Aorta (tissue), 5 donors: ENCODE measurements around the gene GSKIP. TPM values are rescaled to one million over a fixed set of nuclear protein-coding genes. Genes with fewer than 3 reads are reported as not detected.

Source experiments
- ATAC-seq: fragments of 200-7000 bp; cut with Tn5 transposase; one replicate; pipeline ENCODE4 v1.9.1; 2022; ENCODE audit warnings: moderate library complexity; ENCODE audit not compliant: low FRiP score
- DNase-seq, 2 donors: peaks; one replicate each; pipeline ENCODE4 v3.0.0-alpha.2; 2020
- H3K27ac ChIP-seq, 2 donors: one replicate each; pipeline ENCODE4 v1.5.1; 2013; ENCODE audit warnings: low read length in 2 of 2, mild to moderate bottlenecking in 2 of 2, moderate library complexity in 2 of 2, control low read depth in 1 of 2, inconsistent platforms in 1 of 2, low read depth in 1 of 2
- H3K27me3 ChIP-seq, 2 donors: one replicate each; pipeline ENCODE4 v1.6.1; 2013; ENCODE audit warnings: control low read depth in 1 of 2, low read length in 1 of 2, mild to moderate bottlenecking in 1 of 2, moderate library complexity in 1 of 2; ENCODE audit not compliant: insufficient read depth in 2 of 2, control insufficient read depth in 1 of 2
- H3K36me3 ChIP-seq, 2 donors: one replicate each; pipeline ENCODE4 v1.6.1; 2013; ENCODE audit warnings: control low read depth in 1 of 2, low read length in 1 of 2, mild to moderate bottlenecking in 1 of 2; ENCODE audit not compliant: insufficient read depth in 2 of 2, control insufficient read depth in 1 of 2
- H3K4me1 ChIP-seq, 2 donors: one replicate each; pipeline ENCODE4 v1.6.1; 2013; ENCODE audit warnings: low read length in 2 of 2, control low read depth in 1 of 2, mild to moderate bottlenecking in 1 of 2, moderate library complexity in 1 of 2; ENCODE audit not compliant: insufficient read depth in 2 of 2, control insufficient read depth in 1 of 2
- H3K4me3 ChIP-seq, 2 donors: one replicate each; pipeline ENCODE4 v1.5.1; 2013; ENCODE audit warnings: low read length in 2 of 2, control low read depth in 1 of 2, mild to moderate bottlenecking in 1 of 2
- H3K9me3 ChIP-seq: one replicate; pipeline ENCODE4 v1.6.1; 2013; ENCODE audit warnings: mild to moderate bottlenecking, low read length; ENCODE audit not compliant: control insufficient read depth
- WGBS, 2 donors: extraction: QIAGEN DNeasy Blood & Tissue Kit; methylation state at CpG; one replicate each; pipeline ENCODE4 v1.1.7; 2013; 5-methylcytosine and 5-hydroxymethylcytosine counted together
- intact Hi-C, 2 donors: fragments of 100-400 bp; cut with DNase I; formaldehyde crosslinking; loops; one replicate each; pipeline versions ENCODE4 v1.14.2 to v1.15.0; 2022
- polyA plus RNA-seq, 2 donors: library from polyadenylated mRNA; stranded (reverse); fragments of 200-250 nt; gene quantifications; one replicate each; pipeline ENCODE4 v1.2.3, GENCODE V29; 2013
- total RNA-seq, 2 donors: library from RNA; stranded (reverse); fragmentation: NEBNext Ultra II Directional; extraction: Animal tissue kit (Norgen Biotek cat#: 25700); gene quantifications; one replicate each; pipeline ENCODE4 v1.2.1, GENCODE V29; 2021
- donor health status: healthy with polysubstance abuse.
- donor health status: Bipolar disorder and iron deficiency.
- donor health status: DM: no; HTN: no; CAD: no.
- donor health status: DM: no; HTN: no; CAD: no.
- donor health status: DM: yes; HTN: yes; CAD: no.

Gene GSKIP
- total and polyA plus RNA-seq, 4 donors: 11.2 to 43.1 (median 15.5) TPM

DNA sequence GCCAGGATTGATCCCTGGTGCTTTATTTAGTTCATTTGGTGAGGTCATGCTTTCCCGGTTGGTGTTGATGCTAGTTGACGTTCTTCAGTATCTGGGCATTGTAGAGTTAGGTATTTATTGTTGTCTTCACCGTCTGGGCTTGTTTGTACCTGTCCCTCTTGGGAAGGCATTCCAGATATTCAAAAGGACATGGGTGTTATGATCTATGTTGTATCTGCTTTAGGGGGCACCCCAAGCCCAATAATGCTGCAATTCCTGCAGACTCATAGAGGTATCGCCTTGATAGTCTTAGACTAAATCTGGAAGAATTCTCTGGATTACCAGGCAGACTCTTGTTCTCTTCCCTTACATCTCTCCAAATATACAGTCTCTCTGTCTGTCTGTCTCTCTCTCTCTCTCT, 70.7 kb downstream of the GSKIP start:
- DNase-seq (no peak), ATAC-seq (no peak)
- H3K27me3 ChIP-seq: peaks cover 0 to 2% of the 10 kb centered on the region in 2 donors
- 41 to 48% methylated on average over 4 of the region's 4 CpGs for WGBS, 2 donors
- H3K4me3 ChIP-seq: no peak overlapping the region
- intact Hi-C loops: no loop called here
- H3K9me3 ChIP-seq: peaks cover 3% of the 10 kb centered on the region
- H3K4me1 ChIP-seq: no peaks in the 10 kb centered on the region
- H3K36me3 ChIP-seq: no peaks in the 10 kb centered on the region
- no peak overlapping the region for H3K27ac ChIP-seq

Other genes starting within 250 kb of the GSKIP start
- 10 to 100 TPM in 1 of 2 donors, 1 to 10 TPM in 1; 5.2 to 12.2 TPM for gene BDKRB2, start 158.7 kb upstream of the GSKIP start, total RNA-seq
- not detected for gene BDKRB2, start 158.7 kb upstream of the GSKIP start, polyA plus RNA-seq
- gene BDKRB1, start 107.3 kb upstream of the GSKIP start, total RNA-seq: 1 to 10 TPM in 1 of 2 donors, under 1 TPM in 1; 0.36 to 2.8 TPM
- gene BDKRB1, start 107.3 kb upstream of the GSKIP start, polyA plus RNA-seq: under 1 TPM in 1 of 2 donors, not detected in 1; 0.18 TPM
- 10 to 100 TPM; 19.5 to 36.7 TPM for gene ATG2B, start 185 bp upstream of the GSKIP start, total RNA-seq
- gene ATG2B, start 185 bp upstream of the GSKIP start, polyA plus RNA-seq: 1 to 10 TPM; 1.5 to 9.3 TPM
- gene AK7, start 28.6 kb downstream of the GSKIP start, total RNA-seq: 1 to 10 TPM in 1 of 2 donors, under 1 TPM in 1; 0.29 to 1.6 TPM
- gene AK7, start 28.6 kb downstream of the GSKIP start, polyA plus RNA-seq: under 1 TPM in 1 of 2 donors, not detected in 1; 0.13 TPM
- 100 to 1,000 TPM; 161 to 184 TPM for gene PAPOLA, start 138.9 kb downstream of the GSKIP start, total RNA-seq
- gene PAPOLA, start 138.9 kb downstream of the GSKIP start, polyA plus RNA-seq: 10 to 100 TPM; 48.4 to 71.6 TPM